Measurements from ENCODE around the gene ARID3B. TPM values are rescaled to one million over a fixed set of nuclear protein-coding genes. Genes with fewer than 3 reads are reported as not detected.
A peak's percentile ranks its signal among the peaks of the same experiment; 100 is the strongest.

The ARID3B gene
- total and polyA plus RNA-seq, 2 of the 13 experiments (the other 11 are each of a cell fraction or from before 2014, with no cell fraction given): 5.3 to 12.8 TPM

GRCh38 chr15:74614744-74615507 lies 73.9 kb downstream of the ARID3B start (continued):
- TF ChIP-seq PATZ1 (CRISPR knock-in tag; IDR thresholded peaks at IDR 0.05) (peak; percentile 59; the same call in 1 of the 2 replicates), GABPB1 (CRISPR knock-in tag; IDR thresholded peaks at IDR 0.05) (peak; percentile 52), ZNF501 (CRISPR knock-in tag; IDR thresholded peaks at IDR 0.05) (peak; percentile 2; the same call in 1 of the 2 replicates), AGO2 (optimal IDR thresholded peaks at IDR 0.05; ENCODE audit: low read depth, low read length) (peak; percentile 46), ZIK1 (CRISPR knock-in tag; IDR thresholded peaks at IDR 0.05; ENCODE audit: borderline replicate concordance, low read depth) (no peak), NR2F6 (IDR thresholded peaks at IDR 0.05) (no peak), NR2F6 (CRISPR knock-in tag; IDR thresholded peaks at IDR 0.05) (no peak), NCOA1 (CRISPR knock-in tag; IDR thresholded peaks at IDR 0.05) (0 out of 2 replicates have a peak, but pooled peaks have one; percentile 19), ZNF451 (CRISPR knock-in tag; IDR thresholded peaks at IDR 0.05) (no peak; the same call in 1 of the 2 replicates), NPAS2 (CRISPR knock-in tag; IDR thresholded peaks at IDR 0.05; ENCODE audit: borderline replicate concordance) (no peak), CBX5 (CRISPR knock-in tag; IDR thresholded peaks at IDR 0.05; ENCODE audit: borderline replicate concordance) (no peak), PITX1 (CRISPR knock-in tag; IDR thresholded peaks at IDR 0.05) (0 out of 2 replicates have a peak, but pooled peaks have one; percentile 21), PCBP1 (IDR thresholded peaks at IDR 0.05; ENCODE audit: borderline replicate concordance, low read depth, low read length) (0 out of 2 replicates have a peak, but pooled peaks have one; percentile 54), SIN3B (IDR thresholded peaks at IDR 0.05; ENCODE audit: low read length) (0 out of 2 replicates have a peak, but pooled peaks have one; percentile 22), ZBTB8A (CRISPR knock-in tag; IDR thresholded peaks at IDR 0.05; ENCODE audit: borderline replicate concordance, low read depth) (no peak), ZNF580 (CRISPR knock-in tag; IDR thresholded peaks at IDR 0.05; ENCODE audit: borderline replicate concordance, low read depth) (no peak), POGK (CRISPR knock-in tag; conservative IDR thresholded peaks at IDR 0.05) (no peak; the same call in 1 of the 2 replicates), ZNF510 (CRISPR knock-in tag; IDR thresholded peaks at IDR 0.05; ENCODE audit: low read depth) (peak; percentile 69; the same call in 1 of the 2 replicates), HOXA5 (CRISPR knock-in tag; IDR thresholded peaks at IDR 0.05) (no peak), NRL (CRISPR knock-in tag; IDR thresholded peaks at IDR 0.05; ENCODE audit: borderline replicate concordance) (0 out of 2 replicates have a peak, but pooled peaks have one; percentile 41), FOXO1 (CRISPR knock-in tag; IDR thresholded peaks at IDR 0.05) (0 out of 2 replicates have a peak, but pooled peaks have one; percentile 10)
- TF ChIP-seq, protein P1, sequence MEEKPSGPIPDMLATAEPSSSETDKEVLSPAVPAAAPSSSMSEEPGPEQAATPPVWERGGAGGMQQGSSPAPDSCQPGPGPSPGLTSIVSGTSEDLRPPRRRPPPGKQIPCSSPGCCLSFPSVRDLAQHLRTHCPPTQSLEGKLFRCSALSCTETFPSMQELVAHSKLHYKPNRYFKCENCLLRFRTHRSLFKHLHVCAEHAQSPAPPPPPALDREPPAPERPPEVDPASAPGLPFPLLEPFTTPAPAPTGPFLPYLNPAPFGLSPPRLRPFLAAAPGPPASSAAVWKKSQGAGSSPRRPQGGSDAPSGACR (CRISPR knock-in tag; IDR thresholded peaks at IDR 0.05): peak; percentile 77; the same call in 1 of the 2 replicates
- TF ChIP-seq, protein P2, sequence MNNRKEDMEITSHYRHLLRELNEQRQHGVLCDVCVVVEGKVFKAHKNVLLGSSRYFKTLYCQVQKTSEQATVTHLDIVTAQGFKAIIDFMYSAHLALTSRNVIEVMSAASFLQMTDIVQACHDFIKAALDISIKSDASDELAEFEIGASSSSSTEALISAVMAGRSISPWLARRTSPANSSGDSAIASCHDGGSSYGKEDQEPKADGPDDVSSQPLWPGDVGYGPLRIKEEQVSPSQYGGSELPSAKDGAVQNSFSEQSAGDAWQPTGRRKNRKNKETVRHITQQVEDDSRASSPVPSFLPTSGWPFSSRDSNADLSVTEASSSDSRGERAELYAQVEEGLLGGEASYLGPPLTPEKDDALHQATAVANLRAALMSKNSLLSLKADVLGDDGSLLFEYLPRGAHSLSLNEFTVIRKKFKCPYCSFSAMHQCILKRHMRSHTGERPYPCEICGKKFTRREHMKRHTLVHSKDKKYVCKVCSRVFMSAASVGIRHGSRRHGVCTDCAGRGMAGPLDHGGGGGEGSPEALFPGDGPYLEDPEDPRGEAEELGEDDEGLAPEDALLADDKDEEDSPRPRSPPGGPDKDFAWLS (CRISPR knock-in tag; IDR thresholded peaks at IDR 0.05; ENCODE audit: borderline replicate concordance): peak; percentile 31; the same call in 1 of the 2 replicates

Measured in HepG2 (cell line).